SK-N-SH (cell line): ENCODE data around the gene POU2F3. TPM values are rescaled to one million over a fixed set of nuclear protein-coding genes. Genes with fewer than 3 reads are reported as not detected.

Experiments used
- CTCF ChIA-PET: fragments of 300-600, 350-600 bp; formaldehyde crosslinking; extraction: SDS; loops from one replicate; lab custom pipeline; 2021; lab: Yijun Ruan, JAX
- POLR2A ChIA-PET: fragments of 350-600 bp; sonication (Branson Sonifier 250); formaldehyde crosslinking; extraction: SDS; loops from one replicate; lab custom pipeline; 2020; ENCODE audit warnings: antibody characterized with exemption, inconsistent platforms; lab: Yijun Ruan, JAX
- DNase-seq: peaks from one replicate; pipeline ENCODE4 v3.0.0; 2012
- H2AFZ ChIP-seq: fragments of 200-600 bp; sonication (generic); 2 replicates; pipeline ENCODE4 v1.8.1; 2016; ENCODE audit warnings: antibody characterized with exemption, mild to moderate bottlenecking, low read depth
- H3F3A ChIP-seq: fragments of 200-600 bp; sonication (generic); replicated peaks from 2 replicates; pipeline ENCODE3; 2016; ENCODE audit warnings: antibody characterized with exemption, mild to moderate bottlenecking; ENCODE audit not compliant: insufficient read depth
- H3K27ac ChIP-seq, 2 experiments: fragments of 200-500 bp in 1 of 2; fragments of 200-600 bp in 1 of 2; sonication (Bioruptor generic) in 1 of 2; sonication (generic), shearing (Covaris generic) in 1 of 2; 2 replicates each; pipeline versions ENCODE4 v1.5.1 to v1.6.1; 2014 to 2016; ENCODE audit warnings: low read depth in 2 of 2, inconsistent platforms in 1 of 2, low read length in 1 of 2, mild to moderate bottlenecking in 1 of 2, mixed read lengths in 1 of 2
- H3K27me3 ChIP-seq: fragments of 200-600 bp; sonication (generic), shearing (Covaris generic); 2 replicates; pipeline ENCODE4 v1.6.1; 2016; ENCODE audit warnings: mixed run types; ENCODE audit not compliant: insufficient read depth
- H3K36me3 ChIP-seq, 2 experiments: fragments of 200-500 bp in 1 of 2; fragments of 200-600 bp in 1 of 2; sonication (Bioruptor generic) in 1 of 2; sonication (generic) in 1 of 2; replicated peaks in 1 of 2; 2 replicates each; pipeline versions ENCODE3 to v1.5.1; 2014 to 2016; ENCODE audit warnings: low read length in 1 of 2, mild to moderate bottlenecking in 1 of 2; ENCODE audit not compliant: insufficient read depth in 2 of 2, control insufficient read depth in 1 of 2
- H3K4me1 ChIP-seq, 2 experiments: fragments of 200-500 bp in 1 of 2; fragments of 200-600 bp in 1 of 2; sonication (Bioruptor generic) in 1 of 2; sonication (generic), shearing (Covaris generic) in 1 of 2; 2 replicates each; pipeline versions ENCODE4 v1.5.1 to v1.6.1; 2014 to 2016; ENCODE audit warnings: low read depth in 1 of 2, low read length in 1 of 2, mixed run types in 1 of 2; ENCODE audit not compliant: insufficient read depth in 2 of 2, control insufficient read depth in 1 of 2
- H3K4me2 ChIP-seq: fragments of 200-600 bp; sonication (generic), shearing (Covaris generic); 2 replicates; pipeline ENCODE4 v1.6.1; 2017; ENCODE audit warnings: mixed run types
- H3K4me3 ChIP-seq, 2 experiments: fragments of 200-500 bp in 1 of 2; fragments of 200-600 bp in 1 of 2; sonication (Bioruptor generic) in 1 of 2; sonication (generic), shearing (Covaris generic) in 1 of 2; 2 replicates each; pipeline versions ENCODE4 v1.5.1 to v1.8.1; 2014 to 2016; ENCODE audit warnings: low read depth in 2 of 2, inconsistent platforms in 1 of 2, low read length in 1 of 2, mild to moderate bottlenecking in 1 of 2, mixed read lengths in 1 of 2, moderate library complexity in 1 of 2
- H3K79me2 ChIP-seq: fragments of 200-600 bp; sonication (generic); 2 replicates; pipeline ENCODE4 v1.8.1; 2017; ENCODE audit warnings: mild to moderate bottlenecking; ENCODE audit not compliant: insufficient read depth
- H3K9ac ChIP-seq: fragments of 200-600 bp; sonication (generic); 2 replicates; pipeline ENCODE4 v1.6.1; 2017; ENCODE audit warnings: mixed run types
- H3K9me2 ChIP-seq: fragments of 200-600 bp; sonication (generic); 2 replicates; pipeline ENCODE4 v1.6.1; 2017; ENCODE audit warnings: mixed run types
- H3K9me3 ChIP-seq: fragments of 200-600 bp; sonication (generic); 2 replicates; pipeline ENCODE4 v1.6.1; 2017; ENCODE audit warnings: mixed run types, mild to moderate bottlenecking, moderate library complexity
- H4K20me1 ChIP-seq: fragments of 200-600 bp; sonication (generic); 2 replicates; pipeline ENCODE4 v1.6.1; 2017; ENCODE audit warnings: mild to moderate bottlenecking, mixed run types; ENCODE audit not compliant: insufficient read depth
- CHD2 ChIP-seq: fragments of 150-350 bp; IDR thresholded peaks from 2 replicates; pipeline ENCODE4 v1.6.1; 2018; ENCODE audit warnings: low read length; ENCODE audit not compliant: partially characterized antibody
- CTCF ChIP-seq: fragments of 200-600 bp; sonication (generic); IDR thresholded peaks from 2 replicates; pipeline ENCODE4 v1.6.1; 2017; ENCODE audit warnings: antibody characterized with exemption, mild to moderate bottlenecking, moderate library complexity
- ELF1 ChIP-seq: IDR thresholded peaks from 2 replicates; pipeline ENCODE4 v1.4.0; 2012
- EP300 ChIP-seq, 2 experiments: IDR thresholded peaks; 2 replicates each; pipeline versions ENCODE4 v1.4.0 to v1.6.1; 2012; ENCODE audit warnings: borderline replicate concordance in 1 of 2, low read depth in 1 of 2, low read length in 1 of 2
- EZH2phosphoT487 ChIP-seq: fragments of 200-600 bp; sonication (generic); IDR thresholded peaks from 2 replicates; pipeline ENCODE4 v1.6.1; 2017; ENCODE audit warnings: low read depth, mixed run types, mild to moderate bottlenecking, antibody characterized with exemption, moderate library complexity, borderline replicate concordance
- FOSL2 ChIP-seq: IDR thresholded peaks from 2 replicates; pipeline ENCODE4 v1.4.0; 2012; ENCODE audit warnings: low read depth, mild to moderate bottlenecking, moderate library complexity, borderline replicate concordance
- FOXM1 ChIP-seq: IDR thresholded peaks from 2 replicates; pipeline ENCODE4 v1.4.0; 2012; ENCODE audit warnings: low read depth, mild to moderate bottlenecking
- GABPA ChIP-seq: IDR thresholded peaks from 2 replicates; pipeline ENCODE4 v1.4.0; 2012; ENCODE audit warnings: low read depth, mild to moderate bottlenecking
- GATA2 ChIP-seq: sonication (generic); formaldehyde crosslinking; IDR thresholded peaks from 2 replicates; pipeline ENCODE4 v1.5.0; 2020; ENCODE audit warnings: mild to moderate bottlenecking, missing genetic modification reagents
- IRF3 ChIP-seq: fragments of 150-350 bp; IDR thresholded peaks from 2 replicates; pipeline ENCODE4 v1.6.1; 2016; ENCODE audit warnings: mild to moderate bottlenecking, low read depth, low read length
- JUND ChIP-seq: IDR thresholded peaks from 2 replicates; pipeline ENCODE4 v1.4.0; 2012
- MAX ChIP-seq: IDR thresholded peaks from 2 replicates; pipeline ENCODE4 v1.4.0; 2012; ENCODE audit warnings: low read depth
- MEF2A ChIP-seq: IDR thresholded peaks from 2 replicates; pipeline ENCODE4 v1.4.0; 2012; ENCODE audit warnings: low read depth, borderline replicate concordance
- NFIC ChIP-seq: IDR thresholded peaks from 2 replicates; pipeline ENCODE4 v1.4.0; 2012; ENCODE audit warnings: borderline replicate concordance
- NRF1 ChIP-seq: IDR thresholded peaks from 2 replicates; pipeline ENCODE4 v1.6.1; 2012; ENCODE audit warnings: low read depth, mild to moderate bottlenecking, low read length
- POLR2AphosphoS5 ChIP-seq: IDR thresholded peaks from 2 replicates; pipeline ENCODE4 v1.6.1; 2012; ENCODE audit warnings: low read depth, low read length
- RCOR1 ChIP-seq: fragments of 150-350 bp; IDR thresholded peaks from 2 replicates; pipeline ENCODE4 v1.6.1; 2017; ENCODE audit warnings: antibody characterized with exemption, low read length
- RFX5 ChIP-seq: IDR thresholded peaks from 2 replicates; pipeline ENCODE4 v1.6.1; 2012; ENCODE audit warnings: mild to moderate bottlenecking, improper control_type of control experiment, low read length
- SIN3A ChIP-seq: IDR thresholded peaks from 2 replicates; pipeline ENCODE4 v1.6.1; 2012; ENCODE audit warnings: low read depth, mild to moderate bottlenecking, low read length, moderate library complexity, borderline replicate concordance
- TAF1 ChIP-seq: IDR thresholded peaks from 2 replicates; pipeline ENCODE4 v1.6.1; 2012; ENCODE audit warnings: low read depth, mild to moderate bottlenecking, low read length, moderate library complexity, borderline replicate concordance
- TCF12 ChIP-seq: IDR thresholded peaks from 2 replicates; pipeline ENCODE4 v1.4.0; 2012
- YY1 ChIP-seq: IDR thresholded peaks from 2 replicates; pipeline ENCODE4 v1.4.0; 2012; ENCODE audit warnings: low read depth, mild to moderate bottlenecking
- WGBS: methylation state at CpG from one replicate; pipeline ENCODE4 v1.1.6; 2017; ENCODE audit warnings: low lambda C conversion rate; 5-methylcytosine and 5-hydroxymethylcytosine counted together
- polyA plus RNA-seq, 3 experiments: library from polyadenylated mRNA; depleted of rRNA; stranded (reverse); fragments of >200 nt; gene quantifications; 2 replicates each; pipeline ENCODE4 v1.2.3, GENCODE V29; 2012
- TF ChIP-seq, protein P1 (sequence below): IDR thresholded peaks from 2 replicates; pipeline ENCODE4 v1.4.0; 2012; ENCODE audit warnings: low read depth, borderline replicate concordance
- TF ChIP-seq, protein P2 (sequence below): fragments of 150-350 bp; IDR thresholded peaks from 2 replicates; pipeline ENCODE4 v1.6.1; 2017; ENCODE audit warnings: antibody characterized with exemption, low read length, low read depth, borderline replicate concordance

Gene POU2F3
- polyA plus RNA-seq, 1 of the 3 experiments (the other 2 are of a cell fraction): 0.02 TPM

GRCh38 chr11:120279502-120279901 is 39.6 kb downstream of the POU2F3 start (continued):
- TF ChIP-seq CTCF: no peak
- TF ChIP-seq FOXM1: no peak
- TF ChIP-seq EZH2phosphoT487: no peak
- no peak for TF ChIP-seq IRF3
- no peak for TF ChIP-seq GABPA
- no peak for TF ChIP-seq ELF1

- H3K27me3 ChIP-seq: no peaks in the 10 kb centered on the region
- H3K4me3 ChIP-seq: no peak overlapping the region
- DNase-seq: peak; percentile 54
- 0 out of 4 replicates have a peak overlapping the region, but pooled peaks of 1 of the 2 experiments have one; percentile 14 for H3K27ac ChIP-seq
- no peak overlapping the region for H3K9ac ChIP-seq
- no peaks in the 10 kb centered on the region for H3K79me2 ChIP-seq
- no peaks in the 10 kb centered on the region for H3K9me2 ChIP-seq
- H3F3A ChIP-seq: no peaks in the 10 kb centered on the region
- H4K20me1 ChIP-seq: no peaks in the 10 kb centered on the region
- 40% methylated on average over 2 of the region's 5 CpGs for WGBS
- no peak overlapping the region for H3K4me2 ChIP-seq
- H2AFZ ChIP-seq: no peak overlapping the region
- H3K9me3 ChIP-seq: no peaks in the 10 kb centered on the region
- no peaks in the 10 kb centered on the region for H3K36me3 ChIP-seq
- peaks cover 0 to 39% of the 10 kb centered on the region in 2 experiments; a peak in 2 of 4 replicates for H3K4me1 ChIP-seq
- ChIA-PET CTCF (interaction anchor here (1.4 to 3.1 kb wide), 4 partner anchors 19 to 45 kb away, joined by 3 to 15 read pairs (median 6); partner anchors contain the start of gene POU2F3), POLR2A (no interaction called here)
- no peak for TF ChIP-seq CHD2
- no peak for TF ChIP-seq RCOR1
- TF ChIP-seq NRF1: no peak
- no peak for TF ChIP-seq RFX5
- TF ChIP-seq, protein P1, sequence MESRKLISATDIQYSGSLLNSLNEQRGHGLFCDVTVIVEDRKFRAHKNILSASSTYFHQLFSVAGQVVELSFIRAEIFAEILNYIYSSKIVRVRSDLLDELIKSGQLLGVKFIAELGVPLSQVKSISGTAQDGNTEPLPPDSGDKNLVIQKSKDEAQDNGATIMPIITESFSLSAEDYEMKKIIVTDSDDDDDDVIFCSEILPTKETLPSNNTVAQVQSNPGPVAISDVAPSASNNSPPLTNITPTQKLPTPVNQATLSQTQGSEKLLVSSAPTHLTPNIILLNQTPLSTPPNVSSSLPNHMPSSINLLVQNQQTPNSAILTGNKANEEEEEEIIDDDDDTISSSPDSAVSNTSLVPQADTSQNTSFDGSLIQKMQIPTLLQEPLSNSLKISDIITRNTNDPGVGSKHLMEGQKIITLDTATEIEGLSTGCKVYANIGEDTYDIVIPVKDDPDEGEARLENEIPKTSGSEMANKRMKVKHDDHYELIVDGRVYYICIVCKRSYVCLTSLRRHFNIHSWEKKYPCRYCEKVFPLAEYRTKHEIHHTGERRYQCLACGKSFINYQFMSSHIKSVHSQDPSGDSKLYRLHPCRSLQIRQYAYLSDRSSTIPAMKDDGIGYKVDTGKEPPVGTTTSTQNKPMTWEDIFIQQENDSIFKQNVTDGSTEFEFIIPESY: no peak
- no peak for TF ChIP-seq FOSL2
- TF ChIP-seq JUND: no peak
- TF ChIP-seq EZH2phosphoT487: no peak
- peak in 1 of 2 experiments; percentile 58; a peak in 1 of 4 replicates for TF ChIP-seq EP300 (IDR thresholded peaks at IDR 0.05; ENCODE audit: borderline replicate concordance in 1 of 2, low read depth in 1 of 2, low read length in 1 of 2)
- peak; percentile 53 for TF ChIP-seq TCF12
- no peak for TF ChIP-seq YY1
- TF ChIP-seq TAF1: no peak
- no peak for TF ChIP-seq POLR2AphosphoS5
- TF ChIP-seq IRF3: no peak
- TF ChIP-seq GATA2: peak; percentile 78
- TF ChIP-seq, protein P2, sequence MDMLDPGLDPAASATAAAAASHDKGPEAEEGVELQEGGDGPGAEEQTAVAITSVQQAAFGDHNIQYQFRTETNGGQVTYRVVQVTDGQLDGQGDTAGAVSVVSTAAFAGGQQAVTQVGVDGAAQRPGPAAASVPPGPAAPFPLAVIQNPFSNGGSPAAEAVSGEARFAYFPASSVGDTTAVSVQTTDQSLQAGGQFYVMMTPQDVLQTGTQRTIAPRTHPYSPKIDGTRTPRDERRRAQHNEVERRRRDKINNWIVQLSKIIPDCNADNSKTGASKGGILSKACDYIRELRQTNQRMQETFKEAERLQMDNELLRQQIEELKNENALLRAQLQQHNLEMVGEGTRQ: no peak
- no peak for TF ChIP-seq MEF2A
- TF ChIP-seq SIN3A: no peak
- TF ChIP-seq MAX: no peak
- TF ChIP-seq NFIC: peak; percentile 24; the same call in 1 of the 2 replicates
Measured at GRCh38 chr11:120280600-120281051, 40.7 kb downstream of the POU2F3 start.
